SIG-M5 treated with dmso at 0.1 percent for 504 hours (cell line): ENCODE results near the gene SLC1A3.
A peak's percentile ranks its signal among the peaks of the same experiment; 100 is the strongest.

Source experiments
- DNase-seq: peaks from one replicate; lab custom pipeline; 2025; ENCODE audit not compliant: unreplicated experiment; lab: John Stamatoyannopoulos, UW

SLC1A3 gene

DNA sequence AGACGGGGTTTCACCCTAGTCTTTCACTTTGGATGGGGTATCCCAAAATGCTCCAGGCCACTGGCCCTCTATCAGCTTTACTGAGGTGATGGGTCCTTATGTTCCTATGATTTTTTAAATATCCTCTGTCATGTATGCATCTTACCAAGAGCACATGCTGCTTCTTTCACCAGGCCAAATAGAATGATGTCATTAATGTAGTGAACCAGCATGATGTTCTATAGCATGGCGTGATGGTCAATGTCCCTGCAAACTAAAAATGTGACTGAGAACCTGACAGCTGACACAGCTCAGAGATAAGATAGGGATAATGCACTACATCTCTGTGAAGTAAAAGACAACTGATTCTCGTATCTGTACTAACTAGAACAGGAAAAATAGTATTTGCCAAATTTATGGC, 103.6 kb downstream of the SLC1A3 start:
- DNase-seq: no peak

DNA sequence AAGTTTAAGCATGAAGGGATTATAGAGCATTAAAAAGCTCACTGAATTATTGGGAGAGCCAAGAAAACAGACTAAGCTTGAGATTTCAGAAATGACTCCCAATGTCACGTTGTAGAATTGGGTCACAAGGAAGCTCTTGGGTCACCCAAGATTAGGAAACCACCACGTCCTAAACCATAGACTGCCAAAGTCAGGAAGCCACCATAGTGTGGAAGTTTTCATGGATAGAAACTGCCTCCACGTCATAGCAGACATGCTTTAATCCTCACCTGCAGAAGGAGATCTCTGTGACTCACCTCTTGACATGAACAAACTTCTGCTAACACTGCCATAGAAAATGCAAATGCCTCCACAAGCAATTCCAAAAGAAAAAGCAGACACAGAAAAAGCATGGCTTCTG, 106.3 kb downstream of the SLC1A3 start:
- DNase-seq: no peak

GRCh38 chr5:36713541-36713940, 107.1 kb downstream of the SLC1A3 start:
- no peak for DNase-seq

- DNase-seq: no peak
Measured at GRCh38 chr5:36717131-36717695, 110.8 kb downstream of the SLC1A3 start.

DNA sequence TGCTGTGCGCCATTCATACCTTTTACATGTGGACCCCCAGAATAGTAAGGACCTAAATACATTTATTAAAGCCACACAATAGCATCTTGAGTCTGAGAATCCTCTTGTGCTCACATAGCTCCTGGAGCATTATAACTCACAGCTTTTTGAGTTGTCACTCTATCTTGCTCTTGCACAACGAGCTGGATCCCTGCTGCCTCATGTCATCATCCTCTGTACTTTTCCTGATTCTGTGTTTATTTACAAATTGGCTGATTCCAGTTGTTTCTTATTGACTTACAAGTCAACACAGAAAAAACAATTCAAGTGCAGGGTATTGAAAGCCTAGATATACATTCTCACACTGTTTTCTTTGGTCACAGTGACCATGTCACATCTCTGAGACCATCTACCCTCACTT, 112.9 kb downstream of the SLC1A3 start:
- no peak for DNase-seq

DNA sequence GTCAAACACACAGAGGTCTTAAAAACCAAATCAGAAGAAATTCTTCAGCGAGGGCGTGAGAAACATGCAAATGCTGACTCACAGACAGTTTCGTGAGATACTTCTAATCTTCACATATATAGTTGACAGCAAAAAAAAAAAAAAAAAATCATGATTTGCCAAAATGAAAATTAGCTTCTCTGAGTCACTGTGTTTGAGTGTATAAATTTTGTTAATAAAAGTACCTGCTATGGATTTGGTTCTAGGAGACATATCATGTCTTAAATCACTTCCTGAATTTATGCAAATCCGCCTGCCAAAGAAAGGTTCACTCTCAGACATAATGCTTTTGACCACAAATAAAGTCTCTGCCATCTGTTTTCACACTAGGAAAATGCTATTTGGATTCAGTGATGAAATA, 114.3 kb downstream of the SLC1A3 start:
- DNase-seq: no peak

DNA sequence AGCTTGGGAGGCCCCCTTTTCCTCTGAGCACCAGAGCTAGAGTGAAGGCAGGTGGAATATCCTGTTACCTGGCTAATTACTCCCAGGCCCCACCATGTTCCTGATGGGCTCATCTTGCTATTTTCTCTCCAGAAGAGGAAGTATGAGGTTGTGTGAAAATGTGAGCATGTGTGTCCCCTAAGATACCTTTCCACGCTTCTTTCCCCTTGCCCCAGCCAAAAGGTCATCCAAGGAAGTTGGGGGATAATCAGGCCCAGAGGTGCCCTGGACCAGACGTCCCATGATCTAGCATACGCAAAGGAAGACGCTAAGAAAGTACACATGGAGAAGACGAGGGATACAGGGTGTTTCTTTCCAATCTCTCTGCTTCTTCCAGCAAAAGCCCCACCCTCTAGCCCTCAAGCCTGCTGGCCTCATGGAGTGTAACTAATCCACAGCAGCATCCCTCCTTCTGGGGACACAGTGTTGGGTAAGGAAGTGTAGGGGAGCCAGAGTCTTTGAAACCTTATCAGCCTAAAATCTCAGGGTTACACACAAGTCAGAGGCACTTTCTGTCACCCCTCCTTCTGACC, 115.3 kb downstream of the SLC1A3 start:
- no peak for DNase-seq

DNA sequence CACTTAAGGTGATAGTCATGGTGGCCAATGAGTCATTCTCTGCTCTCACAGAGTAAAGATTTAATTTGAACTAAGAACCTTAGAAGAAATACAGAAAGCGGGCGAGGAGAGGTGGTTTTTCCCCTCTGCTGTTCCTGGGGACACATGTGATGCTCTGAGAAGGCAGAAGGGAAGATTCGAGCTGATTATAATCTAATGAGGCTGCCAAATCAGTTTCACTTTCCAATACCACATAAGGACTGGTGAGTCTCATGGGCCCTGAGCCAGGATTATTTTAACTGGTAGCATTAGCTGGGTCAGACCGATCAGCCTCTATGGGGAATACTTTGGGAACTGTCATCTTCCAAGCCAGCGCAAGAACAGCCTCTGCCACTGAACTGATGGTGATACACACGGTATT, 116.5 kb downstream of the SLC1A3 start:
- DNase-seq: no peak

GRCh38 chr5:36723912-36724311, 117.5 kb downstream of the SLC1A3 start:
- DNase-seq: peak; percentile 50

DNA sequence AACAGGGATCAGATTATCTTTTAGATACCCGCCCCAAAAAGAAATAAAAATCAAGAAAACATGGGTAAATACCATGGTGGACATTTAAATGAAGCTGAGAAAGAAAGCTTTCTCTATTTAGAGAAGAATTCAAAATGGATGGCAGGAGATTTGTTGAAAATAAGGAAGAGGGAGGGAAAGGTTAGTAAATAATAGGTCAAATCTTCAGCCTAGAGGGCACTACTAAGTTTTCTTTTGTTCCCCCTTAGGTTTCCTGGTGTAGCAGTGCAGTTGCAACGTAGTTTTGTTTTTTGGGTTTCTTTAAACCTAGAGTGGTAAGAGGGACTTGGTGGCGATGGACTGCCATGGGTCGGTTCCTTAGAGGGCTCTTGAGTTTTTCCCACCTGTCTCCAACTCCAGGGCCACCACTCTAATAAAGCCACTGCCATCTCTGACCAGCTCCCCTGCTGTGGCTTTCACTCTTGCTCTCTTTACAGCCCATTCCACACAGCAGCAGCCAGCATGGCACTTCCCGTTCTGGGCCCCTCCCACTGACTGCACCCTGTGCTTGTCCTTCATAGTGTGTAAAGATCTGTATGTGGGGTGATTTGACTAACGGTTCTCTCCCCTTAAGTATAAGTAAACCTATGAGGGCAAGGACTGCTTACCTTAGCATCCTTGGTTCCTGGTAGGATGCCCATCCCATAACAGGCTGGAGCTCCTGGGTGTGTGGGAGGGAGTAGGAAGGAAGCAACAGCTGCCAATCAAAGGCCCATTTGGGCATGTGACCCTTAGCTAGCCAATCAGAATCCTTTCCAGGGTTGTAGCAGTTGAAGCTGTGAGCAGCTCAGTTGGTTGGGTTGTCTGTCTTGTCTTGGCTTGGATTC, 118.3 kb downstream of the SLC1A3 start:
- DNase-seq: peak; percentile 94

DNA sequence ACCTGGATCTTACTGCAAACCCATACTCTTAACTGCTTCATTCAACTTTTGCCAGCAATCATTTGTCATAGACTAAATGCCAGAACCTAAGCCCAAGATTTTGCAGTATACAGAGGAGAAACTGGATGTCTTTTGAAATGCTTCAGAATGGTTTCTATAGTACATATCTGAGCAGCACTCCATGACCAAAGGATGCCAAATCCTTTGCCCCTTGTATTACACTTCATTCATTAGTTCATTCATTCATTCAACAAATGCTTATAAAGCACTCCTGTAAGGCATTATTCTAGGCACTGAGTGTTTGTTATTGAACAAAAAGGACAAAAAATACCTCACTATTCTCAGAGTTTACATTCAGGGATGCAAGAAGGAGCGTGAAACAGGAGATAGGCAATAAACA, 119.9 kb downstream of the SLC1A3 start:
- no peak for DNase-seq

- no peak for DNase-seq
Measured at GRCh38 chr5:36726767-36727166, 120.4 kb downstream of the SLC1A3 start.

GRCh38 chr5:36728697-36729543, 122.5 kb downstream of the SLC1A3 start:
- peak; percentile 75 for DNase-seq

- no peak for DNase-seq
Measured at GRCh38 chr5:36730537-36731216, 124.3 kb downstream of the SLC1A3 start.

DNA sequence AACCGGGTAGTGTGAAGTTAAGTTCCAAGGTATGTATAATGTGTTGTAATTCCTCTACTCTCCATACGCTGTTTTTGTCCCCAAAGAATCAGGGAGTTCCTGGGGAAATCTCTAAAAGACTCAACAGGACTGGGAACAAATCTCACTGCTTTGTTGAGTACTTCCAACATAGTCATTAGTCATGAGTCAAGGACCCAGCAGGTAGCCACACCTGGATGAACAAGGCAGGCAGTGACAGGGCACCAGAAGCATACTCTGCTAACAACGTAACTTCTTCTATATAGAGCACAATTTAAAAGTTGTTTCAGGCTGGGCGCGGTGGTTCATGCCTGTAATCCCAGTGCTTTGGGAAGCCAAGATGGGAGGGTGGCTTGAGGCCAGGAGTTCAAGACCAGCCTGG, 126.8 kb downstream of the SLC1A3 start:
- no peak for DNase-seq

- DNase-seq: peak; percentile 41
Measured at GRCh38 chr5:36734422-36734821, 128.0 kb downstream of the SLC1A3 start.

GRCh38 chr5:36735891-36736290, 129.5 kb downstream of the SLC1A3 start:
- no peak for DNase-seq
